GM18520 (cell line): Measurements from ENCODE around the gene TASL.
A peak's percentile ranks its signal among the peaks of the same experiment; 100 is the strongest.
"Not testable (repeated sequence)": the region's sequence is repeated elsewhere in the genome, so short reads cannot be mapped to it uniquely, and the experiment has no call there.

ENCODE experiments used
- ATAC-seq: cut with Tn5 transposase; IDR thresholded peaks from one replicate; pipeline ENCODE4 v1.9.1; 2021; ENCODE audit not compliant: unreplicated experiment

Gene TASL

DNA sequence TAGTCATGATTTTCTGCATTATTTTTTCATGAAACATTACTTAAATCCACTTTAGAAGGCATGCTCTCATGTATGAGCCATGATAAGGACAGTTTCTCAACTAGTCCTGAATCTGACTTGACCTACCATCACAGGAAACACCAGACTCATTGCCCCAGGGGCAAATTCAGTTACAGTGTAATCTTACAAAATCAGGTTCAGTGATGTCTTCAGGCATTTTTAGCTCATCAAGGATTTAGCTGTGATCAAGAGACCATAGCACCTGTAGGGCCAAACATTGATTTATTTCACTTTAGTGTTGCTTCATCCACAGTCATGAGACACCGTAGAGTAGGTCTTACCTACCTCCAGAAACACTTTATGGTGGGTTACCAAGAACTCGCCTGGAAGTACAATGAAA, 3.1 kb upstream of the TASL start:
- no peak for ATAC-seq

DNA sequence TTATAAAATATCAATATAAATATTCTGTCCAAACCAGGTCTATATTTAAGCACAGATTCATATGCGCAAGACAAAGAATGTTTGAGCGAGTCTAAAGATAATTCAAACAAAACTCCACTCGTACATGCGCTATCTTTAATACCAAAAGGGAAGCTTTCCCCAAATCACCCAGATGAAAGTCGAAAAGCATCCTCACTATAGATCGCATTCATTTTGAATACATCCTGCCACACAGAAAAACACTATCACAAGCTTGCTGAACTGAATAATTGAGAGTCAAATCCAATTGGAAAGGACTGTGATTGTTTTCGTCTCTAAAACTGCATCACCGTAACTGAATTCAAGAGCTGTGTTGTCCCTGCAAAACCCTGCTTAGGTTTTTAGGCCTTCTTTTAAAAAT, 685 bp downstream of the TASL start:
- ATAC-seq: no peak

DNA sequence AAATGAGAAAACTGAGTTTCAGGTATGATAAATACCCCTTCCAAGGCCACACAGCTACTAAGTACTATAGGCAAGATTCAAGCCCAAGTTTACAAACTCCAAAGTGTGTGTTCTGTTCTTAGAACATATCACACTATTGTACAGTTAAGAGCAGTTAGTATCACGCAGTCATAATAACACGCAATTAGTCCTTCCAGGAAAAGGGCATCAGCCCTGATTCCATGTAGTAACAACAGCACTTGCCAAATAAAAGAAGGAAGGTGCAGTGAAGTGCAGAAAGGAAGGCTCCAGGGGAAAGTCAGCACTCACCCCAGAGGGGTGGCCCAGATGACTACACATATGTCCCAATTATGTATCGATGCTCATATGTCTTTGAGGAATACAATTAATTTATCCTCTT, 4.4 kb downstream of the TASL start:
- no peak for ATAC-seq

DNA sequence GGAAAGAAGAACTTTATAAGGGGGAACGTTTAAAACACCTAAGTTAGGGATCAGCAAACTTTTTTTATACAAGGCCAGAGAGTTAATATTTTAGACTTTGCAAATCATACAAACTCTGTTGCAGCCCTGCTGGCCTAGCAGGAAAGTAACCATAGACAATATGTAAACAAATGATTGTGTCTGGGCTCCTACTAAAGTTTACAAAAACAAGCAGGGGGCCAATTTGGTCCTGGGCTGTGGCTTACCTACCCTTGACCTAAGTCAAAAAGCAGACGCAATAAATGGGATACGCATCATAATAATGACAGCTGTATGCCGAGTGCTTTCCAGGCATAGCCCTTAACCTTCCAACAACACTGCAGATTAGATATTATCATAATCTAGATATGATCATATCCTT, 4.9 kb downstream of the TASL start:
- ATAC-seq: no peak

DNA sequence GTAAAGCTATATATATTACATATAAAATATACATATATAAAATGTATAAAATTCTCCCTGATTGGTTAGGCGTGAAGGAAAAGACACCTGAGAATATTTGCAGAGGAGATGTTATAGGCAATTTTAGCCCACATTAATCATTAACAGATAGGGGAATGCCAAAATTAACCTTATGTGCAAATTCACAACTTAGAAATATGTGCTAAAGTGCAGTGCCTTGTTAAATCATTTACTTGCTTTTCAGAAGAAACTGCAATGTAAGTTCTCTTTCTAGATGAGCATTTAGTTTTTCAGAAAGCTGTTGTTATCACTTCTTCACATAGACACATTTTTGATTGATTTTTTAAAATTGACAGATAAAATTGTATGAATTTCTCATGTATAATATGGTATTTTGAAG, 5.6 kb downstream of the TASL start:
- ATAC-seq: peak; percentile 33

DNA sequence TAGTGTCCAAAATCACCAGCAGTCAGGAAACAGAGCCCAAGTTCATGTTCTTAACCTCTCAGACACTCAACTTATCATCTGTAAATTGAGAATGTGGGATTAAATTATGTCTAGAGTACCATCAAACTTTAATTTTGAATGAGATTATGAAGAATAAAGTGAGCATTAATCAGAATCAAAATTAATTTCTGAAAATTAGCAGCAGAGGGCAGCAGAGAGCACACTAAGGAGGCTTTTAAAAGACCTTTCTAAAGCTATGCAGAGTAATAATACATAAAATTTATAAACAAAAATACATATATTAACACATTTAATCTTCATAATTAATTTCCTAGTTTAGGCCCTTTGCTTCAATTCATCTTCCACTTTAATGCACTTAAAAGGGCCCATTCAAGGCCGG, 7.1 kb downstream of the TASL start:
- ATAC-seq: no peak

DNA sequence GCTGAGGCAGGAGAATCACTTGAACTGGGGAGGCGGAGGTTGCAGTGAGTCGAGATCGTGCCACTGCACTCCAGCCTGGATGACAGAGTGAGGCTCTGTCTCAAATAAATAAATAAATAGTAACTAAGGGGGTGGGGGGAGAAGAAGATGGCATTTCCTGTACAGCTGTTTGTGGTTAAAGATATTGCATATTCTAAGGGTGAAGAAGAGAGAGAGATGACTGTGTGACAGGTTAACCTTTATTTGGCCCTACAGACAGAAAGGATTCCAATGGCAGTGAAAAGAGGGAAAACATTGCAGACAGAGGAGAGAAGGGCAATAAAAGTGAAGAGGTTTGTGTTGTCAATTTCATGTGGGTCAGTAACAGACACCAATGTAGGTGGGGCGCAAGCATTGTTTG, 9.4 kb downstream of the TASL start:
- ATAC-seq: peak; percentile 81

DNA sequence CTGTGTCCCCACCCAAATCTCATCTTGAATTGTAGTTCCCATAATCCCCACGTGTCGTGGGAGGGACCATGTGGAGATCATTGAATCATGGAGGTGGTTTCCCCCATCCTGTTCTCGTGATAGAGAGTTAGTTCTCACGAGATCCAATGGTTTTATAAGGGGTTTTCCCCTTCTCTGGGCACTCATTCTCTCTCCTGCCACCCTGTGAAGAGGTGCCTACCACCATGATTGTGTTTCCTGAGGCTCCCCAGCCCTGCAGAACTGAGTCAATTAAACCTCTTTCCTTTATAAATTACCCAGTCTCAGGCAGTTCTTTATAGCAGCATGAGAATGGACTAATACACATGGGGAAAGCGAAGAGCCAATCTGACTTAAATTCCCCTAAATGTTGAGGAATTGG, 14.5 kb downstream of the TASL start:
- not testable (repeated sequence) for ATAC-seq

DNA sequence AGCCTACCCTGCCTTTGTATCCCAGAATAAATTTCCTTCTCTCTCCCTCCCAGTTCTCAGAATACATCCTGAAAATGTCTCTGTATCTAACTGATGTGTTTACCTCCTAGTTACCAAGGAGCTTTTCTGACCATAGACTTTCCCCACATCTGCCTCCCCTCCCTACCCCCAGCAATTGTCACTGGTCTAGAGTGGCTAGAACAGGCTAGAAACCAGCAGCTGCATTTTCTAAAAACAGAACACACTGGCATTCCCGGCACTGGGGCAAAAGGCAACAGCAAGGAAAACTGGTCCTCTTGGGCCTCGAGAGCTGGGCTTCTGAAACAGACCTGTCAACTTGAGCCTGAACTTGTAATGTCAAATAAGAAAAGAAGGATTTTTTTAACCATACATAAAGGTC, 16.4 kb downstream of the TASL start:
- ATAC-seq: no peak

DNA sequence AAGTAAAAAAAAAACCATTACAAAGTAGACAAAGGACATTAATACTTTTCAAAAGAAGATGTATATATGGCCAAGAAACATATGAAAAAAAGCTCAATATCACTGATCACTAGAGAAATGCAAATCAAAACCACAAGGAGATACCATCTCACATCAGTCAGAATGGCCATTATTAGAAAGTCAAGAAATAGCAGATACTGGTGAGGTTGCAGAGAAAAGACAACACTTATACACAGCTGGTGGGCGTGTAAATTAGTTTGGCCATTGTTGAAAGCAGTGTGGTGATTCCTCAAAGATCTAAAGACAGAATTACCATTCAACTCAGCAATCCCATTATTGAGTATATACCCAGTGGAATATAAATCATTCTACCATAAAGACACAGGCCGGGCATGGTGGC, 39.3 kb downstream of the TASL start:
- no peak for ATAC-seq

DNA sequence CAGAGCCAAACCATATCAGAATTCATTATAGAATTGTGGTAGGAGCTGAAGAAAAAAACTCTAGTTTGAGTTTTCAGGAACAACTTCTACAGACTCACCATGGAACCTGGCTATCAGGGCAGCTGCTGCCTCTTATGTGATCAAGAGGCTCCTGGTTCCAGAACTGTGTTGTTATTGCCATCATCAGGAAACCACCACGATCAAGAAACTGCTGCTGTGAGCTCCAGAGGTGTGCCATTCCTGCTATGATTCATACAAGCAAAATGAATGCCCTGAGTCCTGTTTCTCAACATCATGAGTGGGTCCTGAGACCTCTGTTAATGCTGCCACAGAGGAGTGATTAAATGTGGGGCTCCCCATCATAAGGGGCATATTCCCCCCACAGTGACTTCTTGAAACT, 43.7 kb downstream of the TASL start:
- ATAC-seq: no peak

DNA sequence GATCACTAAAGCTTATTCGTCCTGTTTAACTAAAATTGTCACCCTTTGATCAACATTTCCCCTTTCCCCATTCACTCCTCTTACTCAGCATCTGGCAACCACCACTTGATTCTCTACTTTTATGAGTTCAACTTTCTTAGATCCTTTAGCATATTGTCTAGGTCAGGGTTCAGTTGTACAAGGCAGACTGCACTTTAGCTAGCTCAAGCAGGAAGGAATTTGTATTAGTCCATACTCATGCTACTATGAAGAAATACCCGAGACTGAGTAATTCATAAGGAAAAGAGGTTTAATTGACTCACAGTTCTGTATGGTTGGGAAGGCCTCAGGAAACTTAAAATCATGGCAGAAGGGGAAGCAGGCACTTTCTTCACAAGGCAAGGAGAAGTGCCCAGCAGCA, 44.3 kb downstream of the TASL start:
- ATAC-seq: no peak

DNA sequence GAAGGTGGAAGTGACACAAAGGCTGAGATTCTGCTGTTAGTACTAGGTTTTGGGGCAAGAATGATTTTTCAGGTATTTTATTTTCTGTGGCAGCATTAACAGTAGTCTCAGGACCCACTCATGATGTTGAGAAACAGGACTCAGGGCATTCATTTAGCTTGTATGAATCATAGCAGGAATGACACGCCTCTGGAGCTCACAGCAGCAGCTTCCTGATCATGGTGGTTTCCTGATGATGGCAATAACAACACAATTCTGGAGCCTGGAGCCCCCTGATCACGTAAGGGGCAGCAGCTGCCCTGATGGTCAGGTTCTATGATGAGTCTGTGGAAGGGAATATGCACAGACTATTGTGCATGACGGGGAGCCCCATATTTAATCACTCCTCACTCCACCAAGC, 47.0 kb downstream of the TASL start:
- ATAC-seq: no peak

DNA sequence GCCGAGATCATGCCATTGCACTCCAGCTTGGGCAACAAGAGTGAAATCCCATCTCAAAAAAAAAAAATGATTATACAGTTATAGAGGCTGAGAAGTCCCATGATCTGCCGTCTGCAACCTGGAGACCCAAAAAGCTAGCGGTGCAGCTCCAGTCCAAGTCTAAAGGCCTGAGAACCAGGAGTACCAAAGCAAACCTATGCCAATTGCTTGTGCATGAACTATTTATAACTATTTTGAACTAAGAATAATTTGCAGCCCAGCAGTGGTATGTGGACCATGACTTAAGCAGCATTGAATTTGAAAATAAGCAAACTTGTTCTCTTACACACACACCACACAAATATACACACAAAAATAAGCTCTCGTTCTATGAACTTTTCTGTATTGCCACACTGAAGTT, 51.8 kb downstream of the TASL start:
- no peak for ATAC-seq

DNA sequence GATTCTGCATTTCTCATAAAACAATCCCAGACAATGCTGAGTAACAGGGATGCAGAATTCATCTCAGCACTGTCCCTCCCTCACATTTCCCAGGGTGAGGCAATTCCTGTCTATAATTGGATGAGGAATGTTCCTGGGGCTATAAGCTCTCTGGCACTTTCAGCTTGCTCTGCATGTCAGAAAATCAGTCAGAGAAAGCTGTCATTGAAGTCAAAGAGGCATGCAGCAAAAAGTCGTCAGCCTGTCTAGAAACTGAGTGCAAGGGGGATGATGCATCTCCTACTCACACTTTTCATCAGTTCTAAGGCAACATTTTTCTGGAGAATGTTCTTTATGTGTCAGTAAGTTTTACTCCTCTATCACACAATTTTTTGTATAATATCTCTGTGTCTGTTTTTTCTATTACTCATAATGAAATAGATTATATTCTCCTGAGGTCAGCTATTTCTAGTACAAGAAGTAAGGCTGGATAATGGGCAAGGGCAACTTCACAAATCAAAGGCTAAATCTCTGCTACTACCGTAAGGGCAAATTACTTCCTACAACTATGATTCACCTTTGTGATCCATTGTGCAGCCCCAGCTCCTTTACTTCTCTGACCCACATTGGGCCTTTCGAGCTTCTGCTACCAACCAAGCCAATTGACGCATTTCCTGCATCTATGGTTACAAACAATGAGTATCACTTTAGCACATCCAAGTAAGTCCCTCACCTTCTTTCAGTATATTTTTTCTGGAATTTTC, 56.0 kb downstream of the TASL start:
- ATAC-seq: no peak

DNA sequence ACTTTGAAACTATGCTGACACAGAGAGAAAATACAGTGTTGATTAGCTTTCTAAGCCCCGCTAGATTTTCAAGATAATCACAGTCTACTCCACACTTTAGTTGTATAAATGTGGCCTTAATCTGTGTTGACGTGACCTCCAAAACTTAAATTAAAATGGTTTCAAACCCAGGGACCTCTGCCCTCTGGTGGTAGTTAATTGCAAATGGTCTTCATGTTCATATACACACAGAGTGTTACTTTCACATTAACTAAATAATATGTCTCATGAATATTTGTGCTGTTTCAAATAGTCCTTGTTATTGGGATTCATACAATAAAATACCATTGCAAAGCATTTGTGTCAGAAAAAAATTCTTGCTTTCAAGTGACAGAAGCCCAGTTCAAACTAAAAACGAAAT, 64.3 kb downstream of the TASL start:
- no peak for ATAC-seq
